Activated CD4-positive, alpha-beta T cell treated with anti-CD3 and anti-CD28 coated beads, Interleukin-10, Interleukin-2, amounts not matched to agents 100 ng/mL and 50 ng/mL, durations not matched to agents 16 hours and 8 hours (primary cell): ENCODE results near the gene SMAP2.

ENCODE experiments used
- DNase-seq: peaks from one replicate; pipeline ENCODE4 v3.0.0-alpha.2; 2020

SMAP2 gene

GRCh38 chr1:40422630-40423263, 49.2 kb downstream of the SMAP2 start:
- no peak for DNase-seq

DNA sequence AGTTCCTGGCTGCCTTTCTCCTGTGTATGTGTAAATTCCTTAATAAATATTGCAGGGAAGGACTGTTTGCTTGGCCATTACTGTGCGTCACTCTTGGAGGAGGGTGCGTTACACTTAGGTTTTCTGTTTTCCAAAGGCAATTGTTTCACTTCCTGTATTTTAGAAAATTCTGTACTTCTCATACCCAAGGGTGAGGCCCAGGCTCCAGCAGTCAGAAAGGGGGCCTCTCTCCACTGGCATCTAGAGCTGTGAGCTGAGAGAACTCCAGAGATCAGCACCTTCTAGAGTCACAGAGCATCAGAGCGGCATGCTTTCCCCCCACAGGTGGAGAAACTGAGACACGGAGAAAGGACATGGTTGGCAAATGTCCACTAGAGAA, 49.7 kb downstream of the SMAP2 start:
- no peak for DNase-seq

DNA sequence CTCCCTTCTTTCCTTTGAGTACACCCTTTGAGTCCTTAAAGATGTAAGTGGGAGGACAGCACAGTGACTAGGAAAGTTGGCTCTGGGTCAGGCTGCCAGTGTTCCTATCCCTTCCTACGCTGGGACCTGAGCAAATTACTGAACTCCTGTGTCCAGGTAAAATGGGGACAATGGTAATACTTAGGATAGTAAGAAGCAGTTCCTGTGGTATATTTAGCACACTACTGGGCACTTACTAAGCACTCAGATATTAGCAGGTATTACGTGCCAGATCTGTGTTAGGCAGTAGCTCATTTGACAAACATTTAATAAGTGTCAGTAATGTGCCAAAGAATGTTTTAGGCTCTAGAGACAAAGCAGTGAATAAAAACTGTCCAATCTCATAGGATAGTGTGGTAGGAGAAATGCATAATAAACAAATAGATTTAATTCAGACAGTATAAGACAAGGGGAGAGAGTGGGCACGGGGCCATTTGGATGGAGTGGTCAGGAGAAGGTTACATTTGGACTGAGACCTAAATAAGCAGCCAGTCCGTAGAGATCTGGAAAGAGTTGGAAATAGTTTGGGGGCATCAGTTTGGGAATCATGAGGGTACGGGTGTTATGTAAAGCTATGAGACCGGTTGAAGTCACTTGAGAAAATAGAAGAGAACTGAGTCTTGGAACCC, 50.6 kb downstream of the SMAP2 start:
- no peak for DNase-seq

GRCh38 chr1:40425198-40425597, 51.7 kb downstream of the SMAP2 start:
- DNase-seq, result no peak

DNA sequence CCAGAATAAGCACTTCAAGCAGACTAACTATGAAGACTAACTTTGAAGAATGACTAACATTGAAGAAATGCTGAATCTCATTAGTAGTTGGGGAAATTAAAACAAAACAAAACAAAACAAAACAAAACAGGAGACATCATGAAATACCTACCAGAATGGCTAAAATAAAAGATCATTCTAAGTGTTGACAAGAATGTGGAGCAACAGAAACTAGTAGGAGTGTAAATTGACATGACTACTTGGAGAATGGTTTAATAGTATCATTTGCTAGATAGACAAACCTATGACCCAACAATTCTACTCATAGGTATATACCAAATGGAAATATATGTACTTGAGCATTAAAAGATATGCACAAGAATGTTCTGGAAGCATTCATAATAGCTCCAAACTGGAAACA, 57.9 kb downstream of the SMAP2 start:
- DNase-seq, result no peak

DNA sequence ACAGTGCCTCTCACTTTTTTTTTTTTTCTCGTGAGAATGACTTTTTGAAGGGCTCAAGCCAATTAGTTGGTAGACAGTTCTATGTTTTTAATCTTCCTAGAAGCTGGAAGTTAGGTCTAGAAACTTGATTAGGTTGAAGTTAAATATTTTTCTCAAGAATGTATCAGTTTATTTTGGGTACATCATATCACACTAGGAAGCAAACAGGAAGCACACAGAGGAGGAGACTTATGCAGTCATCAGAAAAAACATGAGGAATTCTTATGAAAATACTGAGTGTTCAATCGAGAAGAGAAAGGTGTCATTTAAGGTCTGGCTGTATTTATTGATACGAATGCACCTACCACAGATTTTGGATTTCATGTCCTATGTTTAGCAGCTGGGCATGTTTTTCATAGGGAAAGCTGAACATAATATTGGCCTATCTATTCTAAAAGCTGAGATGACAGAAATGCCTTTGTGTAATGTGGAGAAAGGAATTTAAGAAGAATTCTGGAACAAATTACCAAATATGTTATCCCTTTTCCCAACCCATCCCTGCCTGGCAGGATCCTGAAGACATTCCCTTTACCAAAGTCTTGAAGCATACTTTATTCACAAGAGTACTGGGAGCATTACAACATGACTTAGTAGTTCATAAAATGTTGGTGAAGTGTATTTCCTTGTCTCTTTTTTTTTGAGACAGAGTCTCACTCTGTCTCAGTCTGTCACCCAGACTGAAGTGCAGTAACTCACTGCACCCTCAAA, 59.3 kb downstream of the SMAP2 start:
- DNase-seq, result no peak

DNA sequence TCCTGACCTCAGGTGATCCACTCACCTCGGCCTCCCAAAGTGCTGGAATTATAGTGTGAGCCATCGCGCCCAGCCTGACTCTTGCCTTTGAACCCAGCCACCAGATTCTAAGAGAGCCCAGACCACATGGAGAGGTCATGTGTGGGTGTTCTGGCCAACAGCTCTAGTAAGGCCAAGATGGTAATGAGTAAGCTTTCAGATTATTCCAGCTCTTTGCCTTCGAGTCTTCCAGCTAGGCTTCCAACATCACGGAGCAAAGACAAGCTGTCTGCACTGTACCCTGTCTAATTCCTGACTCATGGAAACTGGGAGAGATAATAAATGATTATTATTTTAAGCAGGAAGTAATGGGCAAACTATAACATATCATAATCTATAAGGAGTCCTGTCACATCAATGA, 61.9 kb downstream of the SMAP2 start:
- DNase-seq, result no peak

DNA sequence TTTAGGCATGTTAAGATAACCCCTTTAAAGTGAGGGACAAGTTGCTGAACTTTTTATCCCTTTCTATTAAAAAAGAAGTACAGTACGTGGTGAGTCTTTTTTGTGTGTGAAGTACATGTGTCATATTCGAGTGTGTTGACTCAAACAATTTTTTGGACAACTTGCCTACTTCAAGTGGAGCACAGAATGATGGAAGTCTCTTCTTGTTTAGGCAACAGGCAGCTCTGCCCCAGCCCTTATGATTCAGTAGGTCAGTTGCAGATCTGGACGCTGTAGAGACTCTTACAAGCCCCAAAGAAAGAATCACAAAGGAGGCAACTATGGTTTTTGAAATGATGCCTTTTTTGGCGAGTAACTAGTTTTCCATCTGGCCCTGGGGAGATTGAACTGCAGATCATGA, 62.3 kb downstream of the SMAP2 start:
- DNase-seq, result no peak

DNA sequence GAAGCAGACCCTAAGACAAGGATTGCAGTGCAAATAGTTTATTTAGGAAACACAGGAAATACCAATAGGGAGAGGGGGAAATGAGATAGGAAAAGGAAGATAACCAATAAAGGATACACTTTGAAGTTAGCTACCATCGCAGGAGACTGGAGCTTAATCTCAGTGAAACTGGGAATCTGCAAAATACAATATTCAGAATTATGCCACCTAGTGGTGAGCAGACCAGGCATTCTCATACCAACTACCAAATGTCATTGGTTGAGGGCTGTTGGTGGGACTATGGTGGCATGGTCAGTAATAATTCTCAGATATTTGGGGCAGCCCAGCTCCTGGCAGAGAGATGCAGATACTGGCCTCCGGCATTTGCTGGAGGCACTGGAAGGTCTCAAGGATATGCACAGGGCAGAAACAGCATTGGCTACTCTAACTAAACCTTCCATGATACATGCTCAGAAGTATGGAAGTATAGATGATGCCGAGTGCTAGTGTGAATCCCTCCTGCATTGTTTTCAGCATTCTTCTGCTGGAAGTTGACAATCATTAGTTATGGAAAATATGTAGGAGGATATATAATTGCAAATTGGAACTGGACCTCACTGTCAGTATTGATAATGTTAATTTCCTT, 65.0 kb downstream of the SMAP2 start:
- peak; percentile 31 for DNase-seq

DNA sequence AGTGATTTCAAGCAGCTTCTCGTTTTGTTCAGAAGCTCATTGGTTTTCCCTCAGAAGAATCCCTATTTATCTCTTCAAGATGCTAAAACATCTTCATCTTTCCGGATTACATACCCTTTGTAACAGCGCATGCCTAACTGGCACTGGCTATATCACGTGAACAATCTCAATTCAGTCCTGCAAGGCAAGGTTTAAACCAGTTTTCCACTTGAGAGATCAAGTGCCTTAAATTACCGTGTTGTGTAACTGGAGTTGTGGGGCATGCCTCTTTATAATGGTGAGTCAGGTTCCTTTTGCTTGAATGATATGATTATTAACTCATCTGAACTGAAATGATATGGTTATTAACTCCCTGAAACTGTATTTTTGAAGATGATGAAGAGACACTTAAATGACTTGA, 65.7 kb downstream of the SMAP2 start:
- DNase-seq, result no peak

- DNase-seq, result peak; percentile 96
Measured at GRCh38 chr1:40449684-40450494, 76.4 kb downstream of the SMAP2 start, which contains the start of gene ZFP69B. Gene ZFP69B (plus strand): TSS chr1:40450476. CDS start chr1:40450962, 486 bp downstream.

GRCh38 chr1:40450495-40451237, 77.1 kb downstream of the SMAP2 start:
- peak; percentile 92 for DNase-seq

DNA sequence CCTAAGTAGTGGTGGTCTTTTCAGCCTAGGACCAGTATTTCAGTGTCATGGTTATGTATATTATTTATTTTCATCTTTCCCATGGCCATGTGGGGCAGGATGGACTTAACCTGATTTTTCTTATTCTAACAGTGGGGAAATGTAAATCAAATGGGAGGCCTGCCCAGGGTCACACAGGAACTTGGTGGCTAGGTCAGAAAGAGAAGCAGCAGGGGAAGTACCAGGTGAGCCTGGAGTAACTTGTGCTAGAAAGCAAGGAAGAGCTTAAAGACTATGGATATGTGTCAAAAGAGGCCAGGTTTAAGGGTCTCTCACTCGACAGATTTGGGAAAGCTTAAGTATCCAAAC, 77.7 kb downstream of the SMAP2 start:
- no peak for DNase-seq

DNA sequence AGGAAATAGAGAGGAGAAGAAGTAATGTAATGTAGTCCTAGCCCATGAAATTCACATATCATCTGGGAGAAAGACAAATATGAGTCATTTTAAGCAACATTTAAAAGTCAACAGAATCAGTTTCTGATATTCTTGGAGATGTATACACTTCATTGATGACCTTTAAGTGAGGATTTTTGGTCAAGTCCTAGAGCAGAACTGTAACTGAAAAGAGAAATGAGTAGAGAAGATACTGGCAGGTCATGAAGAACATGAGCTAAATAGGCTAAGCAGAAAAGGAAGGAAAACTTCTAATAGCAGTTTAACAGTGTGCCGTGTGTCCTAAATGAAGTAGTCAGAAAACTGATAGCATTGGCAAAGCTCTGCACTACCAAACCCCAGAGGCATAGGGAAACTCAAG, 81.3 kb downstream of the SMAP2 start:
- DNase-seq, result no peak

GRCh38 chr1:40462956-40463590, 89.5 kb downstream of the SMAP2 start:
- DNase-seq, result no peak

GRCh38 chr1:40469327-40469726, 95.8 kb downstream of the SMAP2 start:
- no peak for DNase-seq
